C4-2B (cell line): Measurements from ENCODE around the gene KCNJ2.

ENCODE experiments used
- H3K27ac ChIP-seq: fragments of 450-650 bp; 2 replicates; pipeline ENCODE4 v1.5.1; 2017
- CTCF ChIP-seq: fragments of 450-650 bp; conservative IDR thresholded peaks from 2 replicates; pipeline ENCODE4 v1.5.1; 2017; ENCODE audit warnings: mild to moderate bottlenecking
- ZFX ChIP-seq: fragments of 450-650 bp; IDR thresholded peaks from 2 replicates; pipeline ENCODE4 v1.6.1; 2017

The KCNJ2 gene

DNA sequence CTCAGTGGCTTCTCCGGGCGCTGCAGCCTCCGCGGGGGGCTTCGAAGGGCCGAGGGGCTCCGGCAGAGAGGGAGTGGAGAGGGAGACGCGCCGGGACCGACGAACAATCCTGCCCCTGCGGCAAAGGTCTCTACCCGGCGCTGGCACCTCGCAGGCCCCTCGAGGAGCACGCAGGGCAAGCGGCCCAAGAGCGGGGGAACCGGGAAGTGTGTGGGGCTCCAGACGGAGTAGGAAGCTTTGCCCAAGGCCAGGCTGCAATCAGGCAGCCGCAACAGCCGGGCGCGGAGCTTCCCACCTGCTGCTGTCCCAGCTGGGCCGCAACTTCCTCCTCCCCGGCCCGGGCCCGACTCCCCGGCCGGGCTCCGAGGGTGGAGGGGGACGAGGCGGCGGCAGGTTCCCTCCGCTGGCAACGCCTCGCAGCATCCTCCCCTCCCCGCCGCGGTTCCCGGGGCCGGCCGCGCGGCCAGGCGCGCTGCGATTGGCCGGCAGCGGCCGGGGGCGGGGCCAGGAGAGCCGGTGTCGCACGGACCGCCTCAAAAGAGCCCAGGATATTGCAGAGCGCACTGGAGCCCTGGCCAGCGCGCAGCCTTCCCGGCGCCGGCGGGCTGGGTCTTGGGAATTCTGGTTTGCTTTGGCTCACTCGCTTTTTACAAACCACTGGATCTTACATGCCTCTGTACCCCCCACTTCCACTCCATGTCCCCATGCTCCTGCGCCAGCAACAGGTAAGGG is at the start of gene KCNJ2:
TSS of gene KCNJ2 (plus strand) at position 556 of the 732 bp plus-strand sequence. CDS start 5,508 bp downstream, outside the sequence.
- no peak within 1 kb of the TSS for H3K27ac ChIP-seq
- TF ChIP-seq CTCF, result no peak
- TF ChIP-seq ZFX, result no peak

DNA sequence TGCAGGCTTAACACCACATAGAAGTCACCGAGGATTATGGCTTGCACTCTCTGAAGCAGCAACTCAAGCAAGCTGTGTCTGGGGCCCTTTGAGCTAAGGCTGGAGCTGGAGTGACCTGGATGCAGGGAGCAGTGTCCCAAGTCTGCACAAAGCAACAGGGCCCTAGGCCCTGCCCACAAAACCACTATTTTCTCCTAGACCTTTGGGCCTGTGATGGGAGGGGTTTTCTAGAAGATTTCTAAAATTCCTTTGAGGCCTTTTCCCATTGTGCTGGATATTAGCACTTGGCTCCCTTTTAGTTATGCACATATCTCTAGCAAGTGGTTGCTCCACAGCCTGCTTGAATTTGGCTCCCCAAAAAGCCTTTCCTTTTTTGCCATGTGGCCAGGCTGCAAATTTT is 49.8 kb upstream of the KCNJ2 start:
- TF ChIP-seq CTCF, result no peak
- no peak for TF ChIP-seq ZFX
- no peak overlapping the region for H3K27ac ChIP-seq

GRCh38 chr17:70119983-70120382 is 49.3 kb upstream of the KCNJ2 start:
- no peak overlapping the region for H3K27ac ChIP-seq
- no peak for TF ChIP-seq CTCF
- TF ChIP-seq ZFX, result no peak

DNA sequence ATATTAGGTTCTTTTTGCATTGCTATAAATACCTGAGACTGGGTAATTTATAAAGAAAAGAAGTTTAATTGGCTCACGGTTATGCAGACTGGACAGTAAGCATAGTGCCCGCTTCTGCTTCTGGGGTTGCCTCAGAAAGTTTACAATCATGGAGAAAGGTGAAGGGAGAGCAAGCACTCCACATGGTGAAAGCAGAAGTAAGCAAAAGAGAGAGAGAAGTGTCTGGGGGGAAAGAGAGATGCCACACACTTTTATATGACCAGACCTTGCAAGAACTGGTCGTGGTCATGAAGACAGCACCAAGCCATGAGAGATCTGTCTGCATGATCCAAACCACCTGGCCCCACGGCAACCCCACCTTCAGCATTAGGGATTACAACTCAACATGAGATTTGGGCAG is 48.9 kb upstream of the KCNJ2 start:
- no peak overlapping the region for H3K27ac ChIP-seq
- TF ChIP-seq ZFX (no peak), CTCF (no peak)

GRCh38 chr17:70121126-70121525 is 48.2 kb upstream of the KCNJ2 start:
- H3K27ac ChIP-seq, result no peak overlapping the region
- TF ChIP-seq CTCF (no peak), ZFX (no peak)

GRCh38 chr17:70123193-70123592 is 46.1 kb upstream of the KCNJ2 start:
- no peak for TF ChIP-seq CTCF
- no peak for TF ChIP-seq ZFX
- no peak overlapping the region for H3K27ac ChIP-seq

DNA sequence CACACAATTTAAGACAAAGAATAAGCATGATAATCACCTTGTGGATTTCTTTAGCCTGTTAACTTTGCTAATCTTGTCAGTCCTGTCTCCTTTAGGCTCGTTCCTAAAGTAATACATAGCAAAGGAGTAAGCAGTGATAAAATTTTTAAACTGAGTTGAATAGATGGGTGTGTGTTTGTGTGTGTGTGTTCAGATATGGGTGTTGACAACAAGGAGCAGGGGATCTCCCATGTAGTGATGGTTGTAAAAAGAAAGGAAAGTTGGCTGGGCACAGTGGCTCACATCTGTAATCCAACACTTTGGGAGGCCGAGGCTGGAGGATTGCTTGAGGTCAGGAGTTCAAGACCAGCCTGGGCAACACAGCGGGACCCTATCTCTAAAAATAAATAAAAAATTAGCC is 44.6 kb upstream of the KCNJ2 start:
- TF ChIP-seq CTCF (no peak), ZFX (no peak)
- H3K27ac ChIP-seq, result no peak overlapping the region
